ENCODE data around the gene LY6G6C.

GRCh38 chr6:31749301-31750036 lies 27.9 kb upstream of the LY6G6C start:
- TF ChIP-seq CTCF (IDR thresholded peaks at IDR 0.05 in 2 of 3, conservative IDR thresholded peaks at IDR 0.05 in 1 of 3; ENCODE audit: control insufficient read depth in 2 of 3, extremely low read depth in 1 of 3, insufficient read depth in 1 of 3, low read depth in 3 of 3, low read length in 3 of 3) (no peak), BHLHE40 (IDR thresholded peaks at IDR 0.05; ENCODE audit: borderline replicate concordance in 1 of 2, low read depth in 2 of 2, low read length in 1 of 2) (no peak), POLR2AphosphoS5 (IDR thresholded peaks at IDR 0.05; ENCODE audit: low read length) (no peak), SMC3 (IDR thresholded peaks at IDR 0.05; ENCODE audit: borderline replicate concordance, low read length) (no peak), POLR2A (IDR thresholded peaks at IDR 0.05; ENCODE audit: low read depth, low read length) (no peak), RAD21 (IDR thresholded peaks at IDR 0.05; ENCODE audit: insufficient read depth, low read depth, low read length) (no peak), EZH2 (IDR thresholded peaks at IDR 0.05; ENCODE audit: borderline replicate concordance, control insufficient read depth, low read depth, low read length) (no peak), CBX5 (IDR thresholded peaks at IDR 0.05; ENCODE audit: low read depth) (no peak), E2F4 (IDR thresholded peaks at IDR 0.05; ENCODE audit: low read depth, low read length) (no peak), ZNF207 (IDR thresholded peaks at IDR 0.05; ENCODE audit: borderline replicate concordance) (no peak)
- TF ChIP-seq, protein P1, sequence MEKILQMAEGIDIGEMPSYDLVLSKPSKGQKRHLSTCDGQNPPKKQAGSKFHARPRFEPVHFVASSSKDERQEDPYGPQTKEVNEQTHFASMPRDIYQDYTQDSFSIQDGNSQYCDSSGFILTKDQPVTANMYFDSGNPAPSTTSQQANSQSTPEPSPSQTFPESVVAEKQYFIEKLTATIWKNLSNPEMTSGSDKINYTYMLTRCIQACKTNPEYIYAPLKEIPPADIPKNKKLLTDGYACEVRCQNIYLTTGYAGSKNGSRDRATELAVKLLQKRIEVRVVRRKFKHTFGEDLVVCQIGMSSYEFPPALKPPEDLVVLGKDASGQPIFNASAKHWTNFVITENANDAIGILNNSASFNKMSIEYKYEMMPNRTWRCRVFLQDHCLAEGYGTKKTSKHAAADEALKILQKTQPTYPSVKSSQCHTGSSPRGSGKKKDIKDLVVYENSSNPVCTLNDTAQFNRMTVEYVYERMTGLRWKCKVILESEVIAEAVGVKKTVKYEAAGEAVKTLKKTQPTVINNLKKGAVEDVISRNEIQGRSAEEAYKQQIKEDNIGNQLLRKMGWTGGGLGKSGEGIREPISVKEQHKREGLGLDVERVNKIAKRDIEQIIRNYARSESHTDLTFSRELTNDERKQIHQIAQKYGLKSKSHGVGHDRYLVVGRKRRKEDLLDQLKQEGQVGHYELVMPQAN (conservative IDR thresholded peaks at IDR 0.05), result no peak
- TF ChIP-seq, protein P2, sequence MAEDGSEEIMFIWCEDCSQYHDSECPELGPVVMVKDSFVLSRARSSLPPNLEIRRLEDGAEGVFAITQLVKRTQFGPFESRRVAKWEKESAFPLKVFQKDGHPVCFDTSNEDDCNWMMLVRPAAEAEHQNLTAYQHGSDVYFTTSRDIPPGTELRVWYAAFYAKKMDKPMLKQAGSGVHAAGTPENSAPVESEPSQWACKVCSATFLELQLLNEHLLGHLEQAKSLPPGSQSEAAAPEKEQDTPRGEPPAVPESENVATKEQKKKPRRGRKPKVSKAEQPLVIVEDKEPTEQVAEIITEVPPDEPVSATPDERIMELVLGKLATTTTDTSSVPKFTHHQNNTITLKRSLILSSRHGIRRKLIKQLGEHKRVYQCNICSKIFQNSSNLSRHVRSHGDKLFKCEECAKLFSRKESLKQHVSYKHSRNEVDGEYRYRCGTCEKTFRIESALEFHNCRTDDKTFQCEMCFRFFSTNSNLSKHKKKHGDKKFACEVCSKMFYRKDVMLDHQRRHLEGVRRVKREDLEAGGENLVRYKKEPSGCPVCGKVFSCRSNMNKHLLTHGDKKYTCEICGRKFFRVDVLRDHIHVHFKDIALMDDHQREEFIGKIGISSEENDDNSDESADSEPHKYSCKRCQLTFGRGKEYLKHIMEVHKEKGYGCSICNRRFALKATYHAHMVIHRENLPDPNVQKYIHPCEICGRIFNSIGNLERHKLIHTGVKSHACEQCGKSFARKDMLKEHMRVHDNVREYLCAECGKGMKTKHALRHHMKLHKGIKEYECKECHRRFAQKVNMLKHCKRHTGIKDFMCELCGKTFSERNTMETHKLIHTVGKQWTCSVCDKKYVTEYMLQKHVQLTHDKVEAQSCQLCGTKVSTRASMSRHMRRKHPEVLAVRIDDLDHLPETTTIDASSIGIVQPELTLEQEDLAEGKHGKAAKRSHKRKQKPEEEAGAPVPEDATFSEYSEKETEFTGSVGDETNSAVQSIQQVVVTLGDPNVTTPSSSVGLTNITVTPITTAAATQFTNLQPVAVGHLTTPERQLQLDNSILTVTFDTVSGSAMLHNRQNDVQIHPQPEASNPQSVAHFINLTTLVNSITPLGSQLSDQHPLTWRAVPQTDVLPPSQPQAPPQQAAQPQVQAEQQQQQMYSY (CRISPR knock-in tag; IDR thresholded peaks at IDR 0.05), result no peak

Data from GM12878 (cell line).